Upper lobe of left lung (tissue), 6 donors: ENCODE data around the gene PRM2. TPM values are rescaled to one million over a fixed set of nuclear protein-coding genes. Genes with fewer than 3 reads are reported as not detected.

Experiments
- ATAC-seq, 2 donors: fragments of 200-7000 bp; cut with Tn5 transposase; one replicate each; pipeline ENCODE4 v1.9.1; 2022; ENCODE audit warnings: mild to moderate bottlenecking in 2 of 2, moderate library complexity in 2 of 2; ENCODE audit not compliant: low FRiP score in 2 of 2
- DNase-seq, 2 donors: peaks; one replicate each; pipeline ENCODE4 v3.0.0-alpha.2; 2019 to 2020
- H3K27ac ChIP-seq, 4 donors: fragments of 200-600 bp; sonication (generic); one replicate each; pipeline ENCODE4 v1.5.1; 2016 to 2019
- H3K27me3 ChIP-seq, 4 donors: fragments of 200-600 bp; sonication (generic); one replicate each; pipeline ENCODE4 v1.5.1; 2017 to 2019
- H3K36me3 ChIP-seq, 4 donors: fragments of 200-600 bp; sonication (generic); one replicate each; pipeline ENCODE4 v1.5.1; 2016 to 2019
- H3K4me1 ChIP-seq, 4 donors: fragments of 200-600 bp; sonication (generic); one replicate each; pipeline ENCODE4 v1.5.1; 2018 to 2019
- H3K4me3 ChIP-seq, 4 donors: fragments of 200-600 bp; sonication (generic); one replicate each; pipeline ENCODE4 v1.5.1; 2017 to 2019; ENCODE audit warnings: mild to moderate bottlenecking in 2 of 4, moderate library complexity in 1 of 4
- H3K9me3 ChIP-seq, 4 donors: fragments of 200-600 bp; sonication (generic); one replicate each; pipeline ENCODE4 v1.5.1; 2018 to 2019
- CTCF ChIP-seq, 6 experiments: fragments of 450-650 bp in 4 of 6; fragments of 200-600 bp in 2 of 6; sonication (generic) in 2 of 6; IDR thresholded peaks; one replicate each; pipeline ENCODE4 v1.5.1; 2016 to 2019; ENCODE audit warnings: antibody characterized with exemption in 6 of 6
- EP300 ChIP-seq, 4 donors: sonication (generic); formaldehyde crosslinking; IDR thresholded peaks; one replicate each; pipeline ENCODE4 v1.5.1; 2017; ENCODE audit warnings: antibody characterized with exemption in 4 of 4, control low read depth in 2 of 4
- POLR2A ChIP-seq, 4 donors: fragments of 450-650 bp; IDR thresholded peaks; one replicate each; pipeline ENCODE4 v1.5.1; 2016 to 2017; ENCODE audit warnings: antibody characterized with exemption in 4 of 4, mild to moderate bottlenecking in 2 of 4
- POLR2AphosphoS5 ChIP-seq, 2 donors: sonication (generic); formaldehyde crosslinking; IDR thresholded peaks; one replicate each; pipeline ENCODE4 v1.5.1; 2017; ENCODE audit warnings: antibody characterized with exemption in 2 of 2
- WGBS, 2 donors: methylation state at CpG; one replicate each; pipeline ENCODE4 v1.1.5; 2017 to 2018; 5-methylcytosine and 5-hydroxymethylcytosine counted together
- total RNA-seq, 6 donors: library from RNA; depleted of rRNA in 4 of 6; stranded (reverse); fragments of >200 nt in 4 of 6; gene quantifications; one replicate each; pipeline versions ENCODE4 v1.1.0 to v1.2.1, GENCODE V29; 2016 to 2021
- donor health status: DM: no; HTN: no; CAD: no; lungs with moderate emphysema.
- donor health status: DM: no; HTN: yes; CAD: no; lungs with severe emphysema.

The PRM2 gene
- total RNA-seq, 6 donors from 2014 or later, result not detected

DNA sequence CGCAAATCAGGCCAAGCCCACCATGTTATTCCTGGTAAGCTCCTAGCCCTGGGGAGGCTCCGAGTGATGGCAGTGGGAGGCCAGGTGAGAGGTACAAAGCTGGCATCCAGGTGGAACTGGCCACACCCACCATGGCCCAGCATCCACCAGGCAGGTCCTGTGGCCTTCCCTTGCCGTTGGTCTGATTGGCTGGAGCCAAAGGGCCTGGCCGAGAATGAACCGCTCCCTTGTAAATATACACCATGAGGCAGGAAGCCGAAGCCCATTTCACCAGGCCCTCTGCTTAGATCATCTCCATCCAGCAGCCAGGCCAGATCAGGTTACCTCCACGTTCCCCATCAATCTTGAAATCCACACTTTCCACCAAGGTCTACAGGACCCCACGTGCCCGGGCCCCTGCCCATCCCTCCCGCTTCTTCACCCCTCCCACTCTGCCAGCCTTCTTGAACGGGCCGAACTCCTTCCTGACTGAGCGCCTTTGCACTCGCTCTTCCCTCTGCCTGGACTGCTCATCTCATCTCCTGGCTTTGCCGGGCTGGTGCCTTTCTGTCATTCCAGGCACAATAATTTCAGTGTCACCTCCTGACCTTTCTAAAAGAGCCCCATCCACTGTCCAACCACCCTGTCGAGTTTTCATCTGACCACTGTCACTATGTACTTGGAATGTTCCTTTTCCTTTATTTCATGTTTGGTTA, 26.0 kb downstream of the PRM2 start:
- 74 to 79% methylated on average over 15 to 16 of the region's 16 CpGs for WGBS, 2 donors
- Histone ChIP-seq H3K27me3 (no peaks in the 10 kb centered on the region), H3K4me3 (no peak overlapping the region), H3K4me1 (peaks cover 14 to 22% (median 20%) of the 10 kb centered on the region in 4 donors), H3K36me3 (peaks cover 0 to 7% (median 0%) of the 10 kb centered on the region in 4 donors), H3K27ac (no peak overlapping the region), H3K9me3 (no peaks in the 10 kb centered on the region)
- TF ChIP-seq POLR2AphosphoS5 (IDR thresholded peaks at IDR 0.05), result no peak
- TF ChIP-seq POLR2A (IDR thresholded peaks at IDR 0.05), result no peak
- TF ChIP-seq CTCF (IDR thresholded peaks at IDR 0.05), result no peak
- TF ChIP-seq EP300 (IDR thresholded peaks at IDR 0.05), result no peak
- DNase-seq, result peak in 1 of 2 donors; percentile 37
- no peak for ATAC-seq

GRCh38 chr16:11249233-11250061, 26.8 kb downstream of the PRM2 start:
- DNase-seq, result peak in 1 of 2 donors; percentile 88
- no peak overlapping the region for H3K4me3 ChIP-seq
- ATAC-seq, result no peak

GRCh38 chr16:11248133-11248532, 28.1 kb downstream of the PRM2 start:
- ATAC-seq (no peak), DNase-seq (no peak)
- Histone ChIP-seq H3K27ac (no peak overlapping the region), H3K9me3 (no peaks in the 10 kb centered on the region), H3K4me3 (no peak overlapping the region), H3K27me3 (no peaks in the 10 kb centered on the region), H3K4me1 (peaks cover 0 to 4% (median 2%) of the 10 kb centered on the region in 4 donors), H3K36me3 (no peaks in the 10 kb centered on the region)
- WGBS, 2 donors, result 94 to 97% methylated on average over 7 to 8 of the region's 8 CpGs
- TF ChIP-seq EP300 (IDR thresholded peaks at IDR 0.05) (no peak), CTCF (IDR thresholded peaks at IDR 0.05) (no peak), POLR2AphosphoS5 (IDR thresholded peaks at IDR 0.05) (no peak), POLR2A (IDR thresholded peaks at IDR 0.05) (no peak)

More at GRCh38 chr16:11249233-11250061, 26.8 kb downstream of the PRM2 start:
- Histone ChIP-seq H3K27ac (no peak overlapping the region), H3K27me3 (no peaks in the 10 kb centered on the region), H3K9me3 (no peaks in the 10 kb centered on the region), H3K4me1 (peaks cover 7 to 17% (median 13%) of the 10 kb centered on the region in 4 donors), H3K36me3 (peaks cover 0 to 7% (median 0%) of the 10 kb centered on the region in 4 donors)
- TF ChIP-seq POLR2A (IDR thresholded peaks at IDR 0.05) (no peak), POLR2AphosphoS5 (IDR thresholded peaks at IDR 0.05) (no peak), EP300 (IDR thresholded peaks at IDR 0.05) (no peak), CTCF (IDR thresholded peaks at IDR 0.05) (peak in 1 of 6 experiments; percentile 8)
- 93 to 96% methylated on average over 63 of the region's 63 CpGs for WGBS, 2 donors

GRCh38 chr16:11245988-11246387, 30.3 kb downstream of the PRM2 start:
- no peak for ATAC-seq
- no peaks in the 10 kb centered on the region for H3K27me3 ChIP-seq
- no peaks in the 10 kb centered on the region for H3K36me3 ChIP-seq
- no peaks in the 10 kb centered on the region for H3K4me1 ChIP-seq
- DNase-seq, result no peak
- H3K9me3 ChIP-seq, result no peaks in the 10 kb centered on the region
- H3K27ac ChIP-seq, result no peak overlapping the region
- H3K4me3 ChIP-seq, result no peak overlapping the region
- TF ChIP-seq CTCF (IDR thresholded peaks at IDR 0.05), result no peak
- TF ChIP-seq POLR2A (IDR thresholded peaks at IDR 0.05), result no peak
